Psoas muscle (tissue), 8 donors: ENCODE results near the gene GABPA. TPM values are rescaled to one million over a fixed set of nuclear protein-coding genes. Genes with fewer than 3 reads are reported as not detected.
A peak's percentile ranks its signal among the peaks of the same experiment; 100 is the strongest.

Experiments used
- ATAC-seq, 4 donors: fragments of 200-7000 bp; cut with Tn5 transposase; one replicate each; pipeline ENCODE4 v1.9.1; 2020; ENCODE audit warnings: moderate library complexity in 3 of 4, mild to moderate bottlenecking in 2 of 4
- DNase-seq, 2 donors: peaks; one replicate each; pipeline ENCODE4 v3.0.0-alpha.2; 2020
- H3K27ac ChIP-seq: fragments of 200-600 bp; one replicate; pipeline ENCODE4 v1.8.0; 2022
- H3K27me3 ChIP-seq, 3 donors: fragments of 200-600 bp in 1 of 3; one replicate each; pipeline versions ENCODE4 v1.6.1 to v1.8.0; 2013 to 2022; ENCODE audit warnings: low read length in 2 of 3, mild to moderate bottlenecking in 2 of 3, moderate library complexity in 1 of 3; ENCODE audit not compliant: insufficient read depth in 3 of 3
- H3K36me3 ChIP-seq, 2 donors: fragments of 200-600 bp in 1 of 2; one replicate each; pipeline versions ENCODE4 v1.6.1 to v1.8.0; 2013 to 2022; ENCODE audit warnings: low read depth in 1 of 2, mild to moderate bottlenecking in 1 of 2, moderate library complexity in 1 of 2; ENCODE audit not compliant: insufficient read depth in 1 of 2
- H3K4me1 ChIP-seq: fragments of 200-600 bp; one replicate; pipeline ENCODE4 v1.8.0; 2022
- H3K4me3 ChIP-seq: fragments of 200-600 bp; one replicate; pipeline ENCODE4 v1.8.0; 2022; ENCODE audit warnings: mild to moderate bottlenecking
- H3K9me3 ChIP-seq: fragments of 200-600 bp; one replicate; pipeline ENCODE4 v1.8.0; 2022
- CTCF ChIP-seq: fragments of 200-600 bp; IDR thresholded peaks from one replicate; pipeline ENCODE4 v1.8.0; 2022; ENCODE audit warnings: antibody characterized with exemption
- WGBS, 3 donors: extraction: QIAGEN DNeasy Blood & Tissue Kit; methylation state at CpG; one replicate each; pipeline versions ENCODE4 v1.1.6 to v1.1.7; 2013; 5-methylcytosine and 5-hydroxymethylcytosine counted together
- intact Hi-C, 2 donors: fragments of 100-400 bp; cut with DNase I; formaldehyde crosslinking; loops; one replicate each; pipeline versions ENCODE4 v1.11.0 to v1.14.2; 2022
- polyA plus RNA-seq, 3 donors: library from polyadenylated mRNA; stranded (reverse); fragments of 200-250 nt; gene quantifications; one replicate each; pipeline ENCODE4 v1.2.3, GENCODE V29; 2013
- total RNA-seq, 4 donors: library from RNA; stranded (reverse); fragmentation: NEBNext Ultra II Directional in 2 of 4; extraction: Animal tissue kit (Norgen Biotek cat#: 25700) in 2 of 4; gene quantifications; one replicate each; pipeline versions ENCODE4 v1.2.1 to v1.2.4, GENCODE V29; 2021 to 2023
- donor health status: healthy with polysubstance abuse.
- donor health status: DM: no; HTN: no; CAD: no; lungs with moderate emphysema.
- donor health status: Bipolar disorder and iron deficiency.
- donor health status: healthy.
- donor health status: DM: yes; HTN: yes; CAD: no.
- donor health status: DM: no; HTN: no; CAD: no.
- donor health status: DM: no; HTN: no; CAD: no.
- donor health status: DM: yes; HTN: yes; CAD: no.

The GABPA gene
- total and polyA plus RNA-seq, 7 donors: 5.7 to 22.3 (median 13.1) TPM

- intact Hi-C loops: no loop called here
- H3K36me3 ChIP-seq: peaks cover 13 to 73% of the 10 kb centered on the region in 2 donors
- ATAC-seq: peak in 1 of 4 donors; percentile 29
Measured at GRCh38 chr21:25722631-25723030, 12.1 kb upstream of the GABPA start.

GRCh38 chr21:25732091-25732760 is 2.5 kb upstream of the GABPA start:
- intact Hi-C loops: loop anchor here in 1 of 2 donors (5.0 kb wide), 1 partner anchor 125 kb away; the partner anchor contains the start of gene MRPL39
- Histone ChIP-seq H3K27ac (peak overlapping the region; percentile 97), H3K27me3 (no peaks in the 10 kb centered on the region), H3K36me3 (peaks cover 9 to 25% of the 10 kb centered on the region in 2 donors), H3K4me3 (peak overlapping the region; percentile 93), H3K9me3 (no peaks in the 10 kb centered on the region), H3K4me1 (peaks cover 50% of the 10 kb centered on the region)
- WGBS, 3 donors: 45 to 59% (median 54%) methylated on average over 6 of the region's 6 CpGs
- DNase-seq (no peak), ATAC-seq (no peak)
- no peak for TF ChIP-seq CTCF

More at GRCh38 chr21:25722631-25723030, 12.1 kb upstream of the GABPA start:
- Histone ChIP-seq H3K27ac (no peak overlapping the region), H3K4me1 (peaks cover 4% of the 10 kb centered on the region), H3K27me3 (no peaks in the 10 kb centered on the region), H3K4me3 (no peak overlapping the region), H3K9me3 (no peaks in the 10 kb centered on the region)
- WGBS, 3 donors: 89 to 95% (median 90%) methylated on average over 3 of the region's 3 CpGs
- no peak for TF ChIP-seq CTCF
- DNase-seq: no peak

- ATAC-seq: peak; percentile 54 to 72 (median 62)
- DNase-seq: no peak
- intact Hi-C loops: loop anchor here in 1 of 2 donors (5.0 kb wide), 1 partner anchor 127 kb away; the partner anchor contains the start of gene MRPL39
- WGBS, 3 donors: 2% methylated on average over 30 of the region's 30 CpGs
- H3K27ac ChIP-seq: peak overlapping the region; percentile 97
- H3K27me3 ChIP-seq: no peaks in the 10 kb centered on the region
- peaks cover 0 to 7% of the 10 kb centered on the region in 2 donors for H3K36me3 ChIP-seq
- TF ChIP-seq CTCF: no peak
- no peaks in the 10 kb centered on the region for H3K9me3 ChIP-seq
- peaks cover 57% of the 10 kb centered on the region for H3K4me1 ChIP-seq
- H3K4me3 ChIP-seq: peak overlapping the region; percentile 93
Measured at GRCh38 chr21:25733859-25734653, 716 bp upstream of the GABPA start.

GRCh38 chr21:25734654-25734903 is 193 bp upstream of the GABPA start:
- DNase-seq (no peak), ATAC-seq (peak in 1 of 4 donors; percentile 0)
- H3K4me3 ChIP-seq: peak overlapping the region; percentile 93
- no peak for TF ChIP-seq CTCF
- WGBS, 3 donors: 0 to 1% (median 0%) methylated on average over 10 of the region's 10 CpGs
- intact Hi-C loops: loop anchor here in 1 of 2 donors (5.0 kb wide), 1 partner anchor 127 kb away; the partner anchor contains the start of gene MRPL39
- peaks cover 53% of the 10 kb centered on the region for H3K4me1 ChIP-seq
- peak overlapping the region; percentile 97 for H3K27ac ChIP-seq
- peaks cover 0 to 1% of the 10 kb centered on the region in 2 donors for H3K36me3 ChIP-seq
- H3K9me3 ChIP-seq: no peaks in the 10 kb centered on the region
- no peaks in the 10 kb centered on the region for H3K27me3 ChIP-seq
